ENCODE measurements around the gene SEC23A. TPM values are rescaled to one million over a fixed set of nuclear protein-coding genes. Genes with fewer than 3 reads are reported as not detected.
A peak's percentile ranks its signal among the peaks of the same experiment; 100 is the strongest.

Gene SEC23A
- total and polyA plus RNA-seq, 2 of the 13 experiments (the other 11 are each of a cell fraction or from before 2014, with no cell fraction given) = 403 to 887 TPM

DNA sequence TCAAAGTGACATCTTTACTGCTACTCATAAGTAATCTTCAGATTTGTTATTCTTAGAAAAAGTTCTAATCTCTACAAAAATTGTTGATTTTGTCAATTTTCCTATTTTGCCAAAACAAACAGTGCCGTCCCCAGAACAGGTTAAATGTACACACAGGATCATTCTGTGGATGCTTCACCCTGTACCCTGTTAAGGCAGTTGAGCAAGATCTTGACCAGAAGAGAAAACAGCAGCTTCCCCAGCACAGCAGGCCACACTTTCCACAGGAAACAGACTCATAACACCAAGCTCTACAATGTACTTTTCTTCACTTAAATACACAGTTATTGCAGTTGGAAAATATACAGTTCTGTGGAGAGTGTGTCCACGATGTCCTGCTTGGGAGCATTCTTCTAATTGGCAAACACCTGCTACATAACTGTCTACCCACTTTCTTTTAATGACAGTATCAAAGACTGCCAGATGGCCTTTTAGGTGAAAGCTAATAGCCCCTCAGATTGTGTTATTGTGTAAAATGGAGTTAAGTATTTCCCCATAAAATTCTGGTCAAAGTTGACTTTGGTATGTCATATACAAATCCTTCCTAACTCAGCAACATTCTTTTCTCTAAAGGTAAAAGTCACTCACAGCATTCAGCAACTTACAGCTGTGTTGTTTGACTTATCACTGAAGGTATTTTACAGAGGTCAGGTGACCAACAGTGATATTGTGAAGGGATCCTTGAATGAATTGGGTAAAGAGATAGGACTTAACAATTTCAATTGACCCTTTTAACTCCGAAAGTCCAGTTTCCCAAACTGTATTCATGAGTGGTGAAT, 77.0 kb downstream of the SEC23A start (continued):
- TF ChIP-seq, protein P1, sequence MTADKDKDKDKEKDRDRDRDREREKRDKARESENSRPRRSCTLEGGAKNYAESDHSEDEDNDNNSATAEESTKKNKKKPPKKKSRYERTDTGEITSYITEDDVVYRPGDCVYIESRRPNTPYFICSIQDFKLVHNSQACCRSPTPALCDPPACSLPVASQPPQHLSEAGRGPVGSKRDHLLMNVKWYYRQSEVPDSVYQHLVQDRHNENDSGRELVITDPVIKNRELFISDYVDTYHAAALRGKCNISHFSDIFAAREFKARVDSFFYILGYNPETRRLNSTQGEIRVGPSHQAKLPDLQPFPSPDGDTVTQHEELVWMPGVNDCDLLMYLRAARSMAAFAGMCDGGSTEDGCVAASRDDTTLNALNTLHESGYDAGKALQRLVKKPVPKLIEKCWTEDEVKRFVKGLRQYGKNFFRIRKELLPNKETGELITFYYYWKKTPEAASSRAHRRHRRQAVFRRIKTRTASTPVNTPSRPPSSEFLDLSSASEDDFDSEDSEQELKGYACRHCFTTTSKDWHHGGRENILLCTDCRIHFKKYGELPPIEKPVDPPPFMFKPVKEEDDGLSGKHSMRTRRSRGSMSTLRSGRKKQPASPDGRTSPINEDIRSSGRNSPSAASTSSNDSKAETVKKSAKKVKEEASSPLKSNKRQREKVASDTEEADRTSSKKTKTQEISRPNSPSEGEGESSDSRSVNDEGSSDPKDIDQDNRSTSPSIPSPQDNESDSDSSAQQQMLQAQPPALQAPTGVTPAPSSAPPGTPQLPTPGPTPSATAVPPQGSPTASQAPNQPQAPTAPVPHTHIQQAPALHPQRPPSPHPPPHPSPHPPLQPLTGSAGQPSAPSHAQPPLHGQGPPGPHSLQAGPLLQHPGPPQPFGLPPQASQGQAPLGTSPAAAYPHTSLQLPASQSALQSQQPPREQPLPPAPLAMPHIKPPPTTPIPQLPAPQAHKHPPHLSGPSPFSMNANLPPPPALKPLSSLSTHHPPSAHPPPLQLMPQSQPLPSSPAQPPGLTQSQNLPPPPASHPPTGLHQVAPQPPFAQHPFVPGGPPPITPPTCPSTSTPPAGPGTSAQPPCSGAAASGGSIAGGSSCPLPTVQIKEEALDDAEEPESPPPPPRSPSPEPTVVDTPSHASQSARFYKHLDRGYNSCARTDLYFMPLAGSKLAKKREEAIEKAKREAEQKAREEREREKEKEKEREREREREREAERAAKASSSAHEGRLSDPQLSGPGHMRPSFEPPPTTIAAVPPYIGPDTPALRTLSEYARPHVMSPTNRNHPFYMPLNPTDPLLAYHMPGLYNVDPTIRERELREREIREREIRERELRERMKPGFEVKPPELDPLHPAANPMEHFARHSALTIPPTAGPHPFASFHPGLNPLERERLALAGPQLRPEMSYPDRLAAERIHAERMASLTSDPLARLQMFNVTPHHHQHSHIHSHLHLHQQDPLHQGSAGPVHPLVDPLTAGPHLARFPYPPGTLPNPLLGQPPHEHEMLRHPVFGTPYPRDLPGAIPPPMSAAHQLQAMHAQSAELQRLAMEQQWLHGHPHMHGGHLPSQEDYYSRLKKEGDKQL (CRISPR knock-in tag; IDR thresholded peaks at IDR 0.05; ENCODE audit: low read depth) = peak; percentile 99
- TF ChIP-seq, protein P2, sequence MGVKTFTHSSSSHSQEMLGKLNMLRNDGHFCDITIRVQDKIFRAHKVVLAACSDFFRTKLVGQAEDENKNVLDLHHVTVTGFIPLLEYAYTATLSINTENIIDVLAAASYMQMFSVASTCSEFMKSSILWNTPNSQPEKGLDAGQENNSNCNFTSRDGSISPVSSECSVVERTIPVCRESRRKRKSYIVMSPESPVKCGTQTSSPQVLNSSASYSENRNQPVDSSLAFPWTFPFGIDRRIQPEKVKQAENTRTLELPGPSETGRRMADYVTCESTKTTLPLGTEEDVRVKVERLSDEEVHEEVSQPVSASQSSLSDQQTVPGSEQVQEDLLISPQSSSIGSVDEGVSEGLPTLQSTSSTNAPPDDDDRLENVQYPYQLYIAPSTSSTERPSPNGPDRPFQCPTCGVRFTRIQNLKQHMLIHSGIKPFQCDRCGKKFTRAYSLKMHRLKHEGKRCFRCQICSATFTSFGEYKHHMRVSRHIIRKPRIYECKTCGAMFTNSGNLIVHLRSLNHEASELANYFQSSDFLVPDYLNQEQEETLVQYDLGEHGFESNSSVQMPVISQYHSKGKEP (CRISPR knock-in tag; IDR thresholded peaks at IDR 0.05) = no peak
- TF ChIP-seq ZNF768 (CRISPR knock-in tag; IDR thresholded peaks at IDR 0.05) (no peak; the same call in 1 of the 2 replicates), SRSF1 (optimal IDR thresholded peaks at IDR 0.05; ENCODE audit: low read depth, low read length) (no peak), NRL (CRISPR knock-in tag; IDR thresholded peaks at IDR 0.05; ENCODE audit: borderline replicate concordance) (no peak), TARDBP (CRISPR knock-in tag; IDR thresholded peaks at IDR 0.05) (peak; percentile 91), ZSCAN30 (CRISPR knock-in tag; IDR thresholded peaks at IDR 0.05) (no peak; the same call in 1 of the 2 replicates), POLR2G (IDR thresholded peaks at IDR 0.05; ENCODE audit: low read depth, low read length) (peak; percentile 57), BHLHE40 (IDR thresholded peaks at IDR 0.05; ENCODE audit: low read length) (no peak), HOXA9 (CRISPR knock-in tag; IDR thresholded peaks at IDR 0.05; ENCODE audit: borderline replicate concordance) (no peak), ZNF547 (CRISPR knock-in tag; IDR thresholded peaks at IDR 0.05) (peak; percentile 53; the same call in 1 of the 2 replicates), SPEN (CRISPR knock-in tag; IDR thresholded peaks at IDR 0.05; ENCODE audit: low read depth) (peak; percentile 77), PCBP2 (optimal IDR thresholded peaks at IDR 0.05; ENCODE audit: low read depth, low read length, poor library complexity, severe bottlenecking) (no peak), FOXK1 (CRISPR knock-in tag; IDR thresholded peaks at IDR 0.05; ENCODE audit: borderline replicate concordance, low read depth) (peak; percentile 93; the same call in 1 of the 2 replicates)
- TF ChIP-seq, protein P3, sequence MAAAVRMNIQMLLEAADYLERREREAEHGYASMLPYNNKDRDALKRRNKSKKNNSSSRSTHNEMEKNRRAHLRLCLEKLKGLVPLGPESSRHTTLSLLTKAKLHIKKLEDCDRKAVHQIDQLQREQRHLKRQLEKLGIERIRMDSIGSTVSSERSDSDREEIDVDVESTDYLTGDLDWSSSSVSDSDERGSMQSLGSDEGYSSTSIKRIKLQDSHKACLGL (CRISPR knock-in tag; IDR thresholded peaks at IDR 0.05) = no peak
